ENCODE results near the gene DSG4.

The DSG4 gene

GRCh38 chr18:31447530-31448191, 71.1 kb downstream of the DSG4 start, which contains the start of gene DSG3:
Gene DSG3 (plus strand): TSS chr18:31447741. CDS start chr18:31447878, 137 bp downstream.
- DNase-seq, result no peak

GRCh38 chr18:31450409-31450808, 73.8 kb downstream of the DSG4 start:
- DNase-seq, result no peak

- no peak for DNase-seq
Measured at GRCh38 chr18:31451625-31452024, 75.0 kb downstream of the DSG4 start.

- no peak for DNase-seq
Measured at GRCh38 chr18:31454066-31454708, 77.6 kb downstream of the DSG4 start.

All from effector CD8-positive, alpha-beta T cell (primary cell).